WTC11 (cell line): ENCODE measurements around the gene APOL6. TPM values are rescaled to one million over a fixed set of nuclear protein-coding genes. Genes with fewer than 3 reads are reported as not detected.

Experiments
- ATAC-seq: fragments of 200-7000 bp; cut with Tn5 transposase; 2 replicates; pipeline ENCODE4 v1.10.0; 2021; ENCODE audit warnings: mild to moderate bottlenecking, moderate library complexity
- CTCF ChIA-PET: fragments of 300-600 bp; sonication (Branson Sonifier 250); formaldehyde crosslinking; loops from one replicate; lab custom pipeline; 2021; ENCODE audit warnings: antibody characterized with exemption; lab: Charles Lee
- POLR2A ChIA-PET: fragments of 350-600 bp; sonication (Branson Sonifier 250); formaldehyde crosslinking; loops from one replicate; lab custom pipeline; 2021; ENCODE audit warnings: antibody characterized with exemption; lab: Charles Lee
- DNase-seq: peaks from one replicate; pipeline ENCODE4 v3.0.0; 2021; ENCODE audit warnings: low spot score
- H3K27ac Mint-ChIP-seq: 2 replicates; pipeline ENCODE4 v1.8.0; 2021; ENCODE audit warnings: mixed read lengths
- H3K27me3 Mint-ChIP-seq: 2 replicates; pipeline ENCODE4 v1.8.0; 2021; ENCODE audit warnings: low read depth, mild to moderate bottlenecking, moderate library complexity, mixed read lengths
- H3K36me3 Mint-ChIP-seq: 2 replicates; pipeline ENCODE4 v1.8.0; 2021; ENCODE audit warnings: mixed read lengths
- H3K4me1 Mint-ChIP-seq: 2 replicates; pipeline ENCODE4 v1.8.0; 2022; ENCODE audit warnings: mixed read lengths
- H3K4me3 Mint-ChIP-seq: 2 replicates; pipeline ENCODE4 v1.8.0; 2021; ENCODE audit warnings: mild to moderate bottlenecking, moderate library complexity, mixed read lengths
- H3K9me3 Mint-ChIP-seq: 2 replicates; pipeline ENCODE4 v1.8.0; 2021; ENCODE audit warnings: mixed read lengths
- ETV6 ChIP-seq: sonication (generic); formaldehyde crosslinking; IDR thresholded peaks from 2 replicates; pipeline ENCODE4 v1.8.1; 2022; ENCODE audit warnings: mild to moderate bottlenecking, missing genetic modification reagents
- MYBL2 ChIP-seq: sonication (generic); formaldehyde crosslinking; IDR thresholded peaks from 2 replicates; pipeline ENCODE4 v1.8.1; 2023; ENCODE audit warnings: mild to moderate bottlenecking, moderate library complexity, missing genetic modification reagents
- NR3C1 ChIP-seq: sonication (generic); formaldehyde crosslinking; conservative IDR thresholded peaks from 2 replicates; pipeline ENCODE4 v1.8.1; 2023; ENCODE audit warnings: low read depth, mild to moderate bottlenecking, missing genetic modification reagents
- OVOL2 ChIP-seq: fragments of 250-450 bp; sonication (Bioruptor Pico); IDR thresholded peaks from 2 replicates; pipeline ENCODE4 v1.9.0; 2021; ENCODE audit warnings: mild to moderate bottlenecking, borderline replicate concordance
- RELA ChIP-seq: sonication (generic); formaldehyde crosslinking; IDR thresholded peaks from 2 replicates; pipeline ENCODE4 v1.8.1; 2022; ENCODE audit warnings: missing genetic modification reagents, mild to moderate bottlenecking, borderline replicate concordance
- SMAD4 ChIP-seq: sonication (generic); formaldehyde crosslinking; IDR thresholded peaks from 2 replicates; pipeline ENCODE4 v1.8.0; 2022; ENCODE audit warnings: mild to moderate bottlenecking, missing genetic modification reagents
- SOX15 ChIP-seq: fragments of 250-450 bp; sonication (Bioruptor Pico); IDR thresholded peaks from 2 replicates; pipeline ENCODE4 v1.9.0; 2021; ENCODE audit warnings: mild to moderate bottlenecking
- TEAD1 ChIP-seq: sonication (generic); formaldehyde crosslinking; IDR thresholded peaks from 2 replicates; pipeline ENCODE4 v1.8.0; 2022; ENCODE audit warnings: mild to moderate bottlenecking, missing genetic modification reagents
- TEAD4 ChIP-seq: sonication (generic); formaldehyde crosslinking; IDR thresholded peaks from 2 replicates; pipeline ENCODE4 v1.8.0; 2022; ENCODE audit warnings: mild to moderate bottlenecking, missing genetic modification reagents
- ZNF121 ChIP-seq: sonication (generic); formaldehyde crosslinking; IDR thresholded peaks from 2 replicates; pipeline ENCODE4 v1.8.0; 2023; ENCODE audit warnings: missing genetic modification reagents
- total RNA-seq: library from RNA; stranded (reverse); gene quantifications from 3 replicates; pipeline ENCODE4 v1.2.3, GENCODE V29; 2021
- TF ChIP-seq, protein P1 (sequence below): fragments of 250-450 bp; sonication (Bioruptor Pico); conservative IDR thresholded peaks from 2 replicates; pipeline ENCODE4 v1.9.0; 2021; ENCODE audit warnings: mild to moderate bottlenecking
- TF ChIP-seq, protein P2 (sequence below): sonication (generic); formaldehyde crosslinking; IDR thresholded peaks from 2 replicates; pipeline ENCODE4 v1.8.0; 2023; ENCODE audit warnings: mild to moderate bottlenecking, missing genetic modification reagents
- TF ChIP-seq, protein P3 (sequence below): sonication (generic); formaldehyde crosslinking; IDR thresholded peaks from 2 replicates; pipeline ENCODE4 v1.8.0; 2022; ENCODE audit warnings: missing genetic modification reagents
- TF ChIP-seq, protein P4 (sequence below): fragments of 250-450 bp; sonication (Bioruptor Pico); IDR thresholded peaks from 2 replicates; pipeline ENCODE4 v1.9.0; 2021; ENCODE audit warnings: mild to moderate bottlenecking
- TF ChIP-seq, protein P5 (sequence below): sonication (generic); formaldehyde crosslinking; IDR thresholded peaks from 2 replicates; pipeline ENCODE4 v1.8.1; 2023; ENCODE audit warnings: mild to moderate bottlenecking, missing genetic modification reagents, moderate library complexity
- TF ChIP-seq, protein P6 (sequence below): sonication (generic); formaldehyde crosslinking; IDR thresholded peaks from 2 replicates; pipeline ENCODE4 v1.8.0; 2023; ENCODE audit warnings: missing genetic modification reagents
- TF ChIP-seq, protein P7 (sequence below): fragments of 250-450 bp; sonication (Bioruptor Pico); IDR thresholded peaks from 2 replicates; pipeline ENCODE4 v1.9.0; 2021; ENCODE audit warnings: mild to moderate bottlenecking, borderline replicate concordance

APOL6 gene
- total RNA-seq, 1 experiment from 2014 or later, result 0.17 TPM

DNA sequence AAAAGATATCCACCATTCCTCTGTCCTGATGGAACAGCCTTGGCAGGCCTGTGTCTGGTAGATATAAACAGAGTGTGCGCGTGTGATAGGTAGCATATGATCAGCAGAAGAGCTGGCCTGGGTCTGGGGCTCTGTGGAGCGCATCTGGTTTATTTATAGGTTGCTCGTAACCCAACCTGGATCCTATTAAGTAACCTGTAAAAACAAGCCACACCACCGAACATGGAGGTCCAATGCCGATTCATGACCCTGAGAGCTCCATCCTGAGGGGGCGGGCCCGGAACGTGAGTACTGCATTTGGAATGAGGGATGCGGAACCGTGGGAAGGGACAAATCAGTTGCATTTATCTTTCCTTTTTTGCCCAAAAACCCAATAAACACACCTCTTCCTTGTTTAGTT, 37.5 kb downstream of the APOL6 start:
- ATAC-seq, result no peak
- Mint-ChIP-seq H3K4me1 (no peaks in the 10 kb centered on the region), H3K9me3 (peaks cover 17% of the 10 kb centered on the region), H3K27me3 (peaks cover 3% of the 10 kb centered on the region; the same call in 1 of the 2 replicates), H3K27ac (no peak overlapping the region; the same call in 1 of the 2 replicates), H3K36me3 (peaks cover 10% of the 10 kb centered on the region), H3K4me3 (no peak overlapping the region)
- CTCF ChIA-PET, result no interaction called here
- TF ChIP-seq ETV6 (CRISPR knock-in tag) (no peak), RELA (CRISPR knock-in tag) (no peak), NR3C1 (CRISPR knock-in tag) (no peak), OVOL2 (CRISPR knock-in tag) (no peak), ZNF121 (CRISPR knock-in tag) (no peak), MYBL2 (CRISPR knock-in tag) (no peak), TEAD4 (CRISPR knock-in tag) (no peak), TEAD1 (CRISPR knock-in tag) (no peak), SOX15 (no peak), SMAD4 (CRISPR knock-in tag) (no peak)
- TF ChIP-seq, protein P1, sequence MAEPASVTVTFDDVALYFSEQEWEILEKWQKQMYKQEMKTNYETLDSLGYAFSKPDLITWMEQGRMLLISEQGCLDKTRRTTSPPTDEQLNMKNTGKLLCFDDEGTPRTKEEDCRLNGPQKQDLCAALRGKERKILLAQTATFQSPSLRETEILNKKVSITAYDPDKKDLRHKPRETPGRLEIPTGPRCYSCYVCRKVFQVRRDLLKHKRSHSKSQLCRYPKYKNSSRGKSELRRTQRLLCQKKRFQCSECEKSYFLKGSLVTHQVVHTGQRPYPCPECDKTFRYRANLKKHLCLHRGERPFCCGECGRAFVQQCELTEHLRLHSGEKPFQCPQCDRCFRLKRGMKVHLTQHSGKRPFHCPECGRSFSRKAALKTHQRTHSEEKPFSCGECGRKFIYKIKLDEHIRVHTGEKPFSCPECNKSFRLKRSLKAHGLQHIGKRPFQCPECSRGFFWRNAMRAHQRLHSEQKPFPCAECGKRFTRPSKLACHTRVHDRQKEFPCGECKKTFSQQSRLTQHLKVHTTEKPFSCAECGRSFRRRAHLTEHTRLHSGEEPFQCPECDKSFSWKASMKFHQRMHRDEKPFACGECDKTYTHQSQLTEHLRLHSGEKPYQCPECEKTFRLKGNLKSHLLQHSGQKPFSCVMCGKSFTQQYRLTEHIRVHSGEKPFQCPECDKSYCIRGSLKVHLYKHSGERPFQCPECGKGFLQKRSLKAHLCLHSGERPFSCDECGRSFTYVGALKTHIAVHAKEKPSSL (CRISPR knock-in tag), result no peak
- TF ChIP-seq, protein P2, sequence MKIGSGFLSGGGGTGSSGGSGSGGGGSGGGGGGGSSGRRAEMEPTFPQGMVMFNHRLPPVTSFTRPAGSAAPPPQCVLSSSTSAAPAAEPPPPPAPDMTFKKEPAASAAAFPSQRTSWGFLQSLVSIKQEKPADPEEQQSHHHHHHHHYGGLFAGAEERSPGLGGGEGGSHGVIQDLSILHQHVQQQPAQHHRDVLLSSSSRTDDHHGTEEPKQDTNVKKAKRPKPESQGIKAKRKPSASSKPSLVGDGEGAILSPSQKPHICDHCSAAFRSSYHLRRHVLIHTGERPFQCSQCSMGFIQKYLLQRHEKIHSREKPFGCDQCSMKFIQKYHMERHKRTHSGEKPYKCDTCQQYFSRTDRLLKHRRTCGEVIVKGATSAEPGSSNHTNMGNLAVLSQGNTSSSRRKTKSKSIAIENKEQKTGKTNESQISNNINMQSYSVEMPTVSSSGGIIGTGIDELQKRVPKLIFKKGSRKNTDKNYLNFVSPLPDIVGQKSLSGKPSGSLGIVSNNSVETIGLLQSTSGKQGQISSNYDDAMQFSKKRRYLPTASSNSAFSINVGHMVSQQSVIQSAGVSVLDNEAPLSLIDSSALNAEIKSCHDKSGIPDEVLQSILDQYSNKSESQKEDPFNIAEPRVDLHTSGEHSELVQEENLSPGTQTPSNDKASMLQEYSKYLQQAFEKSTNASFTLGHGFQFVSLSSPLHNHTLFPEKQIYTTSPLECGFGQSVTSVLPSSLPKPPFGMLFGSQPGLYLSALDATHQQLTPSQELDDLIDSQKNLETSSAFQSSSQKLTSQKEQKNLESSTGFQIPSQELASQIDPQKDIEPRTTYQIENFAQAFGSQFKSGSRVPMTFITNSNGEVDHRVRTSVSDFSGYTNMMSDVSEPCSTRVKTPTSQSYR, result no peak
- TF ChIP-seq, protein P3, sequence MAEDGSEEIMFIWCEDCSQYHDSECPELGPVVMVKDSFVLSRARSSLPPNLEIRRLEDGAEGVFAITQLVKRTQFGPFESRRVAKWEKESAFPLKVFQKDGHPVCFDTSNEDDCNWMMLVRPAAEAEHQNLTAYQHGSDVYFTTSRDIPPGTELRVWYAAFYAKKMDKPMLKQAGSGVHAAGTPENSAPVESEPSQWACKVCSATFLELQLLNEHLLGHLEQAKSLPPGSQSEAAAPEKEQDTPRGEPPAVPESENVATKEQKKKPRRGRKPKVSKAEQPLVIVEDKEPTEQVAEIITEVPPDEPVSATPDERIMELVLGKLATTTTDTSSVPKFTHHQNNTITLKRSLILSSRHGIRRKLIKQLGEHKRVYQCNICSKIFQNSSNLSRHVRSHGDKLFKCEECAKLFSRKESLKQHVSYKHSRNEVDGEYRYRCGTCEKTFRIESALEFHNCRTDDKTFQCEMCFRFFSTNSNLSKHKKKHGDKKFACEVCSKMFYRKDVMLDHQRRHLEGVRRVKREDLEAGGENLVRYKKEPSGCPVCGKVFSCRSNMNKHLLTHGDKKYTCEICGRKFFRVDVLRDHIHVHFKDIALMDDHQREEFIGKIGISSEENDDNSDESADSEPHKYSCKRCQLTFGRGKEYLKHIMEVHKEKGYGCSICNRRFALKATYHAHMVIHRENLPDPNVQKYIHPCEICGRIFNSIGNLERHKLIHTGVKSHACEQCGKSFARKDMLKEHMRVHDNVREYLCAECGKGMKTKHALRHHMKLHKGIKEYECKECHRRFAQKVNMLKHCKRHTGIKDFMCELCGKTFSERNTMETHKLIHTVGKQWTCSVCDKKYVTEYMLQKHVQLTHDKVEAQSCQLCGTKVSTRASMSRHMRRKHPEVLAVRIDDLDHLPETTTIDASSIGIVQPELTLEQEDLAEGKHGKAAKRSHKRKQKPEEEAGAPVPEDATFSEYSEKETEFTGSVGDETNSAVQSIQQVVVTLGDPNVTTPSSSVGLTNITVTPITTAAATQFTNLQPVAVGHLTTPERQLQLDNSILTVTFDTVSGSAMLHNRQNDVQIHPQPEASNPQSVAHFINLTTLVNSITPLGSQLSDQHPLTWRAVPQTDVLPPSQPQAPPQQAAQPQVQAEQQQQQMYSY (CRISPR knock-in tag), result no peak
- TF ChIP-seq, protein P4, sequence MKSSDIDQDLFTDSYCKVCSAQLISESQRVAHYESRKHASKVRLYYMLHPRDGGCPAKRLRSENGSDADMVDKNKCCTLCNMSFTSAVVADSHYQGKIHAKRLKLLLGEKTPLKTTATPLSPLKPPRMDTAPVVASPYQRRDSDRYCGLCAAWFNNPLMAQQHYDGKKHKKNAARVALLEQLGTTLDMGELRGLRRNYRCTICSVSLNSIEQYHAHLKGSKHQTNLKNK (CRISPR knock-in tag), result no peak
- TF ChIP-seq, protein P5, sequence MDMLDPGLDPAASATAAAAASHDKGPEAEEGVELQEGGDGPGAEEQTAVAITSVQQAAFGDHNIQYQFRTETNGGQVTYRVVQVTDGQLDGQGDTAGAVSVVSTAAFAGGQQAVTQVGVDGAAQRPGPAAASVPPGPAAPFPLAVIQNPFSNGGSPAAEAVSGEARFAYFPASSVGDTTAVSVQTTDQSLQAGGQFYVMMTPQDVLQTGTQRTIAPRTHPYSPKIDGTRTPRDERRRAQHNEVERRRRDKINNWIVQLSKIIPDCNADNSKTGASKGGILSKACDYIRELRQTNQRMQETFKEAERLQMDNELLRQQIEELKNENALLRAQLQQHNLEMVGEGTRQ, result no peak
- TF ChIP-seq, protein P6, sequence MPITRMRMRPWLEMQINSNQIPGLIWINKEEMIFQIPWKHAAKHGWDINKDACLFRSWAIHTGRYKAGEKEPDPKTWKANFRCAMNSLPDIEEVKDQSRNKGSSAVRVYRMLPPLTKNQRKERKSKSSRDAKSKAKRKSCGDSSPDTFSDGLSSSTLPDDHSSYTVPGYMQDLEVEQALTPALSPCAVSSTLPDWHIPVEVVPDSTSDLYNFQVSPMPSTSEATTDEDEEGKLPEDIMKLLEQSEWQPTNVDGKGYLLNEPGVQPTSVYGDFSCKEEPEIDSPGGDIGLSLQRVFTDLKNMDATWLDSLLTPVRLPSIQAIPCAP (CRISPR knock-in tag), result no peak
- TF ChIP-seq, protein P7, sequence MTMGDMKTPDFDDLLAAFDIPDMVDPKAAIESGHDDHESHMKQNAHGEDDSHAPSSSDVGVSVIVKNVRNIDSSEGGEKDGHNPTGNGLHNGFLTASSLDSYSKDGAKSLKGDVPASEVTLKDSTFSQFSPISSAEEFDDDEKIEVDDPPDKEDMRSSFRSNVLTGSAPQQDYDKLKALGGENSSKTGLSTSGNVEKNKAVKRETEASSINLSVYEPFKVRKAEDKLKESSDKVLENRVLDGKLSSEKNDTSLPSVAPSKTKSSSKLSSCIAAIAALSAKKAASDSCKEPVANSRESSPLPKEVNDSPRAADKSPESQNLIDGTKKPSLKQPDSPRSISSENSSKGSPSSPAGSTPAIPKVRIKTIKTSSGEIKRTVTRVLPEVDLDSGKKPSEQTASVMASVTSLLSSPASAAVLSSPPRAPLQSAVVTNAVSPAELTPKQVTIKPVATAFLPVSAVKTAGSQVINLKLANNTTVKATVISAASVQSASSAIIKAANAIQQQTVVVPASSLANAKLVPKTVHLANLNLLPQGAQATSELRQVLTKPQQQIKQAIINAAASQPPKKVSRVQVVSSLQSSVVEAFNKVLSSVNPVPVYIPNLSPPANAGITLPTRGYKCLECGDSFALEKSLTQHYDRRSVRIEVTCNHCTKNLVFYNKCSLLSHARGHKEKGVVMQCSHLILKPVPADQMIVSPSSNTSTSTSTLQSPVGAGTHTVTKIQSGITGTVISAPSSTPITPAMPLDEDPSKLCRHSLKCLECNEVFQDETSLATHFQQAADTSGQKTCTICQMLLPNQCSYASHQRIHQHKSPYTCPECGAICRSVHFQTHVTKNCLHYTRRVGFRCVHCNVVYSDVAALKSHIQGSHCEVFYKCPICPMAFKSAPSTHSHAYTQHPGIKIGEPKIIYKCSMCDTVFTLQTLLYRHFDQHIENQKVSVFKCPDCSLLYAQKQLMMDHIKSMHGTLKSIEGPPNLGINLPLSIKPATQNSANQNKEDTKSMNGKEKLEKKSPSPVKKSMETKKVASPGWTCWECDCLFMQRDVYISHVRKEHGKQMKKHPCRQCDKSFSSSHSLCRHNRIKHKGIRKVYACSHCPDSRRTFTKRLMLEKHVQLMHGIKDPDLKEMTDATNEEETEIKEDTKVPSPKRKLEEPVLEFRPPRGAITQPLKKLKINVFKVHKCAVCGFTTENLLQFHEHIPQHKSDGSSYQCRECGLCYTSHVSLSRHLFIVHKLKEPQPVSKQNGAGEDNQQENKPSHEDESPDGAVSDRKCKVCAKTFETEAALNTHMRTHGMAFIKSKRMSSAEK (CRISPR knock-in tag), result no peak
- DNase-seq, result no peak
- POLR2A ChIA-PET, result no interaction called here
